A549 (cell line): Measurements from ENCODE around the gene CCDC61. TPM values are rescaled to one million over a fixed set of nuclear protein-coding genes. Genes with fewer than 3 reads are reported as not detected.

ENCODE experiments used
- BHLHE40 ChIP-seq: IDR thresholded peaks from 2 replicates; pipeline ENCODE4 v1.6.1; 2012; ENCODE audit warnings: low read depth, low read length, inconsistent platforms
- CBX2 ChIP-seq: fragments of 200-600 bp; sonication (generic); IDR thresholded peaks from 2 replicates; pipeline ENCODE4 v1.6.1; 2016; ENCODE audit warnings: low read depth, mild to moderate bottlenecking, borderline replicate concordance
- CBX8 ChIP-seq: fragments of 200-600 bp; sonication (generic); IDR thresholded peaks from 2 replicates; pipeline ENCODE4 v1.6.1; 2016
- CEBPB ChIP-seq, 2 experiments: fragments of >200 bp in 1 of 2; sonication (Bioruptor Twin) in 1 of 2; formaldehyde crosslinking in 1 of 2; IDR thresholded peaks; 2 replicates each; pipeline ENCODE4 v1.6.1; 2012 to 2016
- EHMT2 ChIP-seq: fragments of 200-600 bp; sonication (generic); IDR thresholded peaks from 2 replicates; pipeline ENCODE4 v1.6.1; 2016; ENCODE audit warnings: antibody characterized with exemption, low read depth, mild to moderate bottlenecking, moderate library complexity
- FOSB ChIP-seq: fragments of 250-450 bp; sonication (Bioruptor Pico); IDR thresholded peaks from 2 replicates; pipeline ENCODE4 v1.5.0; 2020; ENCODE audit warnings: mild to moderate bottlenecking, moderate library complexity
- FOXS1 ChIP-seq: fragments of 250-450 bp; sonication (Bioruptor Pico); IDR thresholded peaks from 2 replicates; pipeline ENCODE4 v1.5.0; 2020; ENCODE audit warnings: mild to moderate bottlenecking, moderate library complexity
- GATA3 ChIP-seq: IDR thresholded peaks from 2 replicates; pipeline ENCODE4 v1.6.1; 2012; ENCODE audit warnings: borderline replicate concordance
- HDAC2 ChIP-seq: fragments of 200-600 bp; sonication (generic); IDR thresholded peaks from 2 replicates; pipeline ENCODE4 v1.6.1; 2016
- HEYL ChIP-seq: fragments of 250-450 bp; sonication (Bioruptor Pico); IDR thresholded peaks from 2 replicates; pipeline ENCODE4 v1.8.0; 2021; ENCODE audit warnings: mild to moderate bottlenecking, moderate library complexity
- JUNB ChIP-seq: fragments of >200 bp; sonication (Bioruptor Twin); formaldehyde crosslinking; IDR thresholded peaks from 2 replicates; pipeline ENCODE4 v1.6.1; 2016
- MAFK ChIP-seq: fragments of 450-650 bp; IDR thresholded peaks from 2 replicates; pipeline ENCODE4 v1.6.1; 2014; ENCODE audit not compliant: partially characterized antibody
- NFE2L2 ChIP-seq: fragments of 150-350 bp; conservative IDR thresholded peaks from 2 replicates; pipeline ENCODE4 v1.6.1; 2014; ENCODE audit warnings: low read length
- PHF8 ChIP-seq: fragments of 200-600 bp; sonication (generic); IDR thresholded peaks from 2 replicates; pipeline ENCODE4 v1.6.1; 2016; ENCODE audit warnings: low read depth, mild to moderate bottlenecking, antibody characterized with exemption, moderate library complexity, borderline replicate concordance
- RCOR1 ChIP-seq: fragments of 150-350 bp; IDR thresholded peaks from 2 replicates; pipeline ENCODE4 v1.6.1; 2014; ENCODE audit warnings: antibody characterized with exemption, low read length, low read depth
- RFX5 ChIP-seq: fragments of 450-650 bp; IDR thresholded peaks from 2 replicates; pipeline ENCODE4 v1.7.1; 2014; ENCODE audit warnings: antibody characterized with exemption, mild to moderate bottlenecking, moderate library complexity
- RNF2 ChIP-seq: fragments of 200-600 bp; sonication (generic); IDR thresholded peaks from 2 replicates; pipeline ENCODE4 v1.6.1; 2016; ENCODE audit warnings: low read depth, mild to moderate bottlenecking, antibody characterized with exemption, moderate library complexity, borderline replicate concordance
- SMC3 ChIP-seq: fragments of >200 bp; sonication (Bioruptor Twin); formaldehyde crosslinking; IDR thresholded peaks from 3 replicates; pipeline ENCODE4 v1.6.1; 2018; ENCODE audit warnings: inconsistent platforms
- SREBF2 ChIP-seq: fragments of 450-650 bp; IDR thresholded peaks from 2 replicates; pipeline ENCODE4 v1.6.1; 2014; ENCODE audit warnings: mild to moderate bottlenecking, moderate library complexity
- TP53 ChIP-seq: fragments of 250-450 bp; sonication (Bioruptor Pico); IDR thresholded peaks from 2 replicates; pipeline ENCODE4 v1.5.0; 2021; ENCODE audit warnings: mild to moderate bottlenecking, moderate library complexity
- ZC3H11A ChIP-seq: fragments of 450-650 bp; IDR thresholded peaks from 2 replicates; pipeline ENCODE4 v1.6.1; 2014; ENCODE audit warnings: antibody characterized with exemption, mild to moderate bottlenecking
- ZFP36 ChIP-seq: fragments of 450-650 bp; IDR thresholded peaks from 2 replicates; pipeline ENCODE4 v1.6.1; 2014; ENCODE audit warnings: borderline replicate concordance; ENCODE audit not compliant: partially characterized antibody
- ZNF302 ChIP-seq: fragments of 250-450 bp; sonication (Bioruptor Pico); IDR thresholded peaks from 2 replicates; pipeline ENCODE4 v1.9.0; 2021; ENCODE audit warnings: inconsistent platforms, mild to moderate bottlenecking, moderate library complexity
- polyA plus RNA-seq, 4 experiments: library from polyadenylated mRNA; depleted of rRNA in 3 of 4; stranded (reverse); fragments of >200 nt; fragmentation: RNase III in 1 of 4; extraction: RNeasy Plus Mini Kit Qiagen cat#74134 plus additional on column Dnase treatment in 1 of 4; gene quantifications; 2 replicates in 3 of 4; 3 replicates in 1 of 4; pipeline ENCODE4 v1.2.3, GENCODE V29; 2011 to 2017
- TF ChIP-seq, protein P1 (sequence below): fragments of 250-450 bp; sonication (Bioruptor Pico); IDR thresholded peaks from 2 replicates; pipeline ENCODE4 v1.5.0; 2020; ENCODE audit warnings: low read depth, mild to moderate bottlenecking, moderate library complexity
- TF ChIP-seq, protein P2 (sequence below): fragments of 200-600 bp; sonication (generic); IDR thresholded peaks from 2 replicates; pipeline ENCODE4 v1.6.1; 2016; ENCODE audit warnings: antibody characterized with exemption, mild to moderate bottlenecking, moderate library complexity
- TF ChIP-seq, protein P3 (sequence below): fragments of >200 bp; sonication (Bioruptor Twin); formaldehyde crosslinking; IDR thresholded peaks from 3 replicates; pipeline ENCODE4 v1.6.1; 2016
- TF ChIP-seq, protein P4 (sequence below): IDR thresholded peaks from 2 replicates; pipeline ENCODE4 v1.6.1; 2012
- TF ChIP-seq, protein P5 (sequence below): IDR thresholded peaks from 2 replicates; pipeline ENCODE4 v1.6.1; 2012; ENCODE audit warnings: low read depth, borderline replicate concordance

Gene CCDC61
- polyA plus RNA-seq, 2 of the 4 experiments (the other 2 are of a cell fraction), result 3.2 to 8.2 TPM

DNA sequence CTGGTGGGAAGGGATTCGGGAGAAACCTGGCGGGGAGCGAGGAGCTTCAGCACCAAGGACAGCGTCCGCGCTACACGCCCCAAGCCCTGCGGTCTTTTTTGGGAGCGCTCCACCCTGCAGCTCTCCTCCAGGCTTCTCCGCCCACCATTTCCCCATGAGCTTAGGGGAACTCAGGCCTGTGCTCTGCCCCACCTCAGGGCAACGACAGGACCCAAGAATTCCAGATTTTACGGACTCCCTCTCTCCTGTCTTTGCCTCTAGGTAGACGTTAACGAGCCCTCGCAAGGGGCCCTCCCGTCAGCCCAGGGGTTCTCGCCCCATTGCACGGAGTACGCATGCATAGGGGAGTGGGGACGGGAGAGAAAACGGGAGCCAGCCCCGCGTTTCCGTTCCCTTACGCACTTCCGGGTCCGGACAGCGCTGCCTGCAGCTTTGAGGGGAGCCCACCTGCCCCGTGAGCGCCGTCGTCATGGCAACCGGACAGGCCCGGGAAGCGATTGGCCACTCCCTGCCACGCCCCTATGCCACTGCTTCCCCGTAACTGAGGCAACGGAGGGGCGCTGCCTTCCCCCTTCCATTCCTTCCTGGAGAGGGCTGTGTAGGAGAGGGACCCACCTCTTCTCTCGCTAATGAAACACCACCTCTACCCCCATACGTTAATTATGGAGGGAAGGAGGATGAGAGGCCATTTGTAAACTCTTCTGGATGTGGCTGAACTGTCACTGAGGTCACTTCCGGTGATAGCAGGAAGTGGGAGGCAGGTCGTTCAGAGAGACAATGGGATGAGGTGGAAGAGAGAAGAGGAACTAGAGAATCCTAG lies 42.4 kb upstream of the CCDC61 start (continued):
- TF ChIP-seq GATA3, result no peak
- no peak for TF ChIP-seq MAFK
- no peak for TF ChIP-seq NFE2L2
- TF ChIP-seq HDAC2, result no peak
- 0 out of 2 replicates have a peak, but pooled peaks have one; percentile 48 for TF ChIP-seq FOXS1 (CRISPR knock-in tag)
- no peak for TF ChIP-seq HEYL
- TF ChIP-seq ZC3H11A, result 0 out of 2 replicates have a peak, but pooled peaks have one; percentile 1
- TF ChIP-seq RNF2, result no peak
- TF ChIP-seq, protein P1, sequence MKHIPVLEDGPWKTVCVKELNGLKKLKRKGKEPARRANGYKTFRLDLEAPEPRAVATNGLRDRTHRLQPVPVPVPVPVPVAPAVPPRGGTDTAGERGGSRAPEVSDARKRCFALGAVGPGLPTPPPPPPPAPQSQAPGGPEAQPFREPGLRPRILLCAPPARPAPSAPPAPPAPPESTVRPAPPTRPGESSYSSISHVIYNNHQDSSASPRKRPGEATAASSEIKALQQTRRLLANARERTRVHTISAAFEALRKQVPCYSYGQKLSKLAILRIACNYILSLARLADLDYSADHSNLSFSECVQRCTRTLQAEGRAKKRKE (CRISPR knock-in tag), result no peak
- TF ChIP-seq, protein P2, sequence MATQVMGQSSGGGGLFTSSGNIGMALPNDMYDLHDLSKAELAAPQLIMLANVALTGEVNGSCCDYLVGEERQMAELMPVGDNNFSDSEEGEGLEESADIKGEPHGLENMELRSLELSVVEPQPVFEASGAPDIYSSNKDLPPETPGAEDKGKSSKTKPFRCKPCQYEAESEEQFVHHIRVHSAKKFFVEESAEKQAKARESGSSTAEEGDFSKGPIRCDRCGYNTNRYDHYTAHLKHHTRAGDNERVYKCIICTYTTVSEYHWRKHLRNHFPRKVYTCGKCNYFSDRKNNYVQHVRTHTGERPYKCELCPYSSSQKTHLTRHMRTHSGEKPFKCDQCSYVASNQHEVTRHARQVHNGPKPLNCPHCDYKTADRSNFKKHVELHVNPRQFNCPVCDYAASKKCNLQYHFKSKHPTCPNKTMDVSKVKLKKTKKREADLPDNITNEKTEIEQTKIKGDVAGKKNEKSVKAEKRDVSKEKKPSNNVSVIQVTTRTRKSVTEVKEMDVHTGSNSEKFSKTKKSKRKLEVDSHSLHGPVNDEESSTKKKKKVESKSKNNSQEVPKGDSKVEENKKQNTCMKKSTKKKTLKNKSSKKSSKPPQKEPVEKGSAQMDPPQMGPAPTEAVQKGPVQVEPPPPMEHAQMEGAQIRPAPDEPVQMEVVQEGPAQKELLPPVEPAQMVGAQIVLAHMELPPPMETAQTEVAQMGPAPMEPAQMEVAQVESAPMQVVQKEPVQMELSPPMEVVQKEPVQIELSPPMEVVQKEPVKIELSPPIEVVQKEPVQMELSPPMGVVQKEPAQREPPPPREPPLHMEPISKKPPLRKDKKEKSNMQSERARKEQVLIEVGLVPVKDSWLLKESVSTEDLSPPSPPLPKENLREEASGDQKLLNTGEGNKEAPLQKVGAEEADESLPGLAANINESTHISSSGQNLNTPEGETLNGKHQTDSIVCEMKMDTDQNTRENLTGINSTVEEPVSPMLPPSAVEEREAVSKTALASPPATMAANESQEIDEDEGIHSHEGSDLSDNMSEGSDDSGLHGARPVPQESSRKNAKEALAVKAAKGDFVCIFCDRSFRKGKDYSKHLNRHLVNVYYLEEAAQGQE, result peak; percentile 99
- no peak for TF ChIP-seq ZNF302
- TF ChIP-seq CBX8, result no peak
- peak; percentile 92 for TF ChIP-seq RFX5
- TF ChIP-seq, protein P3, sequence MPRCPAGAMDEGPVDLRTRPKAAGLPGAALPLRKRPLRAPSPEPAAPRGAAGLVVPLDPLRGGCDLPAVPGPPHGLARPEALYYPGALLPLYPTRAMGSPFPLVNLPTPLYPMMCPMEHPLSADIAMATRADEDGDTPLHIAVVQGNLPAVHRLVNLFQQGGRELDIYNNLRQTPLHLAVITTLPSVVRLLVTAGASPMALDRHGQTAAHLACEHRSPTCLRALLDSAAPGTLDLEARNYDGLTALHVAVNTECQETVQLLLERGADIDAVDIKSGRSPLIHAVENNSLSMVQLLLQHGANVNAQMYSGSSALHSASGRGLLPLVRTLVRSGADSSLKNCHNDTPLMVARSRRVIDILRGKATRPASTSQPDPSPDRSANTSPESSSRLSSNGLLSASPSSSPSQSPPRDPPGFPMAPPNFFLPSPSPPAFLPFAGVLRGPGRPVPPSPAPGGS, result no peak
- TF ChIP-seq BHLHE40, result no peak
- no peak for TF ChIP-seq PHF8
- no peak for TF ChIP-seq SREBF2
- no peak for TF ChIP-seq CEBPB (IDR thresholded peaks at IDR 0.05)
- TF ChIP-seq FOSB (CRISPR knock-in tag), result no peak
- no peak for TF ChIP-seq ZFP36
- TF ChIP-seq, protein P4, sequence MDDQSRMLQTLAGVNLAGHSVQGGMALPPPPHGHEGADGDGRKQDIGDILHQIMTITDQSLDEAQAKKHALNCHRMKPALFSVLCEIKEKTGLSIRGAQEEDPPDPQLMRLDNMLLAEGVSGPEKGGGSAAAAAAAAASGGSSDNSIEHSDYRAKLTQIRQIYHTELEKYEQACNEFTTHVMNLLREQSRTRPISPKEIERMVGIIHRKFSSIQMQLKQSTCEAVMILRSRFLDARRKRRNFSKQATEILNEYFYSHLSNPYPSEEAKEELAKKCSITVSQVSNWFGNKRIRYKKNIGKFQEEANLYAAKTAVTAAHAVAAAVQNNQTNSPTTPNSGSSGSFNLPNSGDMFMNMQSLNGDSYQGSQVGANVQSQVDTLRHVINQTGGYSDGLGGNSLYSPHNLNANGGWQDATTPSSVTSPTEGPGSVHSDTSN, result no peak
- TF ChIP-seq RCOR1, result no peak
- TF ChIP-seq SMC3, result no peak
- TF ChIP-seq EHMT2, result peak; percentile 84
- TF ChIP-seq, protein P5, sequence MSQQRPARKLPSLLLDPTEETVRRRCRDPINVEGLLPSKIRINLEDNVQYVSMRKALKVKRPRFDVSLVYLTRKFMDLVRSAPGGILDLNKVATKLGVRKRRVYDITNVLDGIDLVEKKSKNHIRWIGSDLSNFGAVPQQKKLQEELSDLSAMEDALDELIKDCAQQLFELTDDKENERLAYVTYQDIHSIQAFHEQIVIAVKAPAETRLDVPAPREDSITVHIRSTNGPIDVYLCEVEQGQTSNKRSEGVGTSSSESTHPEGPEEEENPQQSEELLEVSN, result peak; percentile 55; the same call in 1 of the 2 replicates
- TF ChIP-seq JUNB, result no peak
- no peak; the same call in 1 of the 2 replicates for TF ChIP-seq TP53
- TF ChIP-seq CBX2, result no peak
- TF ChIP-seq, all 56 proteins: peak for 12
